GM18511 (cell line): ENCODE measurements around the gene PCYT2.
"Not testable (repeated sequence)": the region's sequence is repeated elsewhere in the genome, so short reads cannot be mapped to it uniquely, and the experiment has no call there.

Experiments
- ATAC-seq: cut with Tn5 transposase; IDR thresholded peaks from one replicate; pipeline ENCODE4 v1.9.1; 2021; ENCODE audit warnings: mild to moderate bottlenecking, moderate library complexity; ENCODE audit not compliant: unreplicated experiment

The PCYT2 gene

GRCh38 chr17:81911277-81911961 lies at the start of gene PCYT2:
TSS of gene PCYT2 (minus strand) at chr17:81911399. CDS start at chr17:81911355, 44 bp downstream.
- ATAC-seq = peak; percentile 78

DNA sequence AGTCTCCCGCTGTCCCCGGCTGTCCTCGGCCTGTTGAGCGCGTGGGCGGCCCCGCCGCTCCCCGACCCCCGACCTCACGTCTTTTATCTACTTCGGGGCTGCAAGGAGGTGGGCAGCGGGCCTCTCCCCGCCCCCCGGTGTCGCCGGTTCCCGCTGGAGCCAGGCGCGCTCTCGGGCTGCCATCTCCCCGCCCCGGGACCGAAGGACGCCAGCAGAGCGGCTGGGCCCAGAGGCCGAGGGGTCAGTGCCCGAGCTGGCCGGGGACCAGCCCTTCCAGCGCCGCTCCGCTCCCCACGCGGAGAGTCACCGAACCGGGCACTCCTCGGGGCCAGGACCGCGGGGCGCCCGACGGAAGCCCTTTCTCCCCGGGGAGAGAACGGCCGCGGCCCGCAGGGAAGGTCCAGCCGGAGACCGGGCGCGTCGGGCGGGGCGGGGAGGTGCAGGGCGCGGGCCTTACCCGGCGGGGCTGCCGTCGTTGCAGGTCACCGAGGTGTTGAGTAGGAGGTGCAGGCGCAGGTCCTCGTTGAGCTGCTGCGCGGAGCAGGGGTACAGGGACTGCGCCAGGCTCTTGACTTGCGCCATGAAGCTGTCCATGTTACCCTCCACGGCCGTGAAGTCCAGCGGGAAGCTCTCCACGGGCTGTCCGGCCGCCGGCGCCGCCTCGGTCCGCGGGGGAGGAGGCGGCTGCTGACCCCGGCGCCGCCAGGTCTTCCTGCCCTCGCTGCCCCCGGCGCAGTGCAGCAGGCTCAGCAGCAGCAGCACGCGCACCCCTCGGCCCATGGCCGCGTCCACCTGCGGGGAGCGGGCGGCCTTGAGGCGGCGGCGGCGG lies 49.1 kb upstream of the PCYT2 start:
- no peak for ATAC-seq

GRCh38 chr17:81959362-81960129 lies 48.3 kb upstream of the PCYT2 start:
- no peak for ATAC-seq

DNA sequence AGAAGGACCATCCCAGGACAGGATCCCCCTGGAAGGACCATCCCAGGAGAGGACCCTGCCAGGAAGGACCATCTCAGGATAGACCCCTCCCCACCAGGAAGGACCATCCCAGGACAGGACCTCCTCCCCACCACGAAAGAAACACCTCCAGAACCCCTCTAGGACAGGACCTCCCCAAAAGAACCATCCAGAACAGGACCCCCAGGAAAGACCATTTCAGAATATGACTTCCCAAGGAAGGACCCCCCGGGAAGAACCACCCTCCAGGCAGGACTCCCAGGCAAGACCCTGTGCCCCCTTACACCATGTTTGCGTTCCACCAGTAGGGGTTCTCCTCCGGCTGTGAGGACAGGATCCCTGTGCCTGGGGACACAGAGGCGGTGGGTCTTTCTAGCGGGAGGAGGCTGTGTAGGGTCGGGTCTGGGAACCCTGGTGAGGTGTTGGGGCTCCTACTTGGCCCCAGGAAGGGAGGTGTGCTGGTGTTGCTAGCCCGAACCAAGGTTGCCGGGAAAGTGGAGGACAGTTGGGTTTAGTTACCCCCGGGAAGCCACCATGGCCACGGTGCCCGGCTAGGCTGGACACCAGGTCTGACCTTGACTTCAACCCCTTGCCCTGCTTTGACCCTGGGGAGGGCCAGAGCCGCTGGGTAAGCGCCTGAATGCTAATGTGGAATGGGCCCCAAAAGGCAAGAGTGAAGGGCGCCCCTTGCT lies 47.6 kb upstream of the PCYT2 start:
- ATAC-seq = no peak

DNA sequence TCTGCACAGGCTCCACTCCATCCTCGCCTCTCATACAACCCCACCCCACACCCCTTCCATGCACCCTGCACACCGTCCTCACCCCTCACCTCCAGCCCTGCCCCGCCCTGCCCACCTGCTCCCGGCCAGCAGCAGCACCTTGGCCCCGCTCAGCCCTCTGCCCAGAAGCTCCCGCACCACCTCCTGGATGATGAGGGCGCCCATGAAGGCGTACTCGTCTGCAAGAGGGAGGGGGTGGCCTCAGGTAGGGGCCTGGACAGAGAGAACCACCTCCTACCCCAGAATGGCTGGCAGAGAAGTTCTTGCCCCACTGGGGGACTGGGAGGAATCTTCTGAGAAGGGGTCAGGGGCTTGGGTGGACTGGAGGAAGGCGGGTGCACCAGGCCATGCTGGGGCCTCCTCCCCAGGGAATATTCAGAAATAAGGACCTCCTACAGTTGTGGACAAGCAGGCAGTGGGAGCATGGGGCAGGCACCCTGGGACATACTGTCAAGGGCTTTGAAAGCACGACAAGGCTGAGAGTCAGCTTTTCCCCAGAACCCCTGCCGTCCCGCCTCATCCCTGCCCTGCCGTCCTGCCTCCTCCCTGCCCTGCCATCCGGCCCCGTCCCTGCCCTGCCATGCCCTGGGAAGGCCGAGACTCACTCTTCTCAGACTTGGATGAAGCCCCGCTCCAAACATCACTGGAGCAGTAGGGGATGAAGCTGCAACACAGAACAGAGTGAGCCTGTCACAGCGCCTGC lies 46.7 kb upstream of the PCYT2 start:
- ATAC-seq = no peak

GRCh38 chr17:81956607-81957589 lies 45.7 kb upstream of the PCYT2 start:
- no peak for ATAC-seq

DNA sequence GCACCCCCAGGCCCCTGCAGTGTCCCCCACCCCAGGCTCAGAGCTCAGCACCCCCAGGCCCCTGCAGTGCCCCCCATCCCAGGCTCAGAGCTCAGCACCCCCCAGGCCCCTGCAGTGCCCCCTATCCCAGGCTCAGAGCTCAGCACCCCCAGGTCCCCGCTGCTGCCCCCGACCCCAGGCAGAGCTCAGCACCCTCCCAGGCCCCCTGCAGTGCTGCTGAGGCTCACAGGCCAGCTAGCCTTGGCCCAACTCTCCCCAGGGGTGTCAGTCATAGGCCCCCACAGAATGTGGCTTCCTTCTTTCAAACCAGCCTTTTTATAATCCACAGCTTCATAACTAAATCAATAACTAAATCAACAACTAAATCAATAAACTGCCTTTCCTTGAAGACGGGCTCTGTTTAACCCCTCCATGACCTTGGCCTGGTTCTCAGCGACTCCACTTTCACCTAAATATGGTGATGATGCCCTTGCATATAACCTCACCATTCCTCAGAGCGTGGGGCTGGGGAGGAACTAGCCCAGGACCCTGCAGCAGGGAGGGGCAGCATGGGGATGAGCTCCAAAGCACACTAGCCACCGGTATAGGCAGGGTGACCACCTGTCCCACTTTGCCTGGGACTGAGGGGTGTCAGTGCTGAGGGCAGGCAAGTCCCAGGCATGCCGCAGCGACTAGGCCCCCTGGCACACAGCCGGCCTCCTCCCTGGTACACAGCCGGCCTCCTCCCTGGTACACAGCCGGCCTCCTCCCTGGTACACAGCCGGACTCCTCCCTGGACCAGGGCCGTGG lies 44.8 kb upstream of the PCYT2 start:
- ATAC-seq = no peak

- ATAC-seq = no peak
These were observed 44.0 kb upstream of the PCYT2 start for GRCh38 chr17:81955058-81955681.

DNA sequence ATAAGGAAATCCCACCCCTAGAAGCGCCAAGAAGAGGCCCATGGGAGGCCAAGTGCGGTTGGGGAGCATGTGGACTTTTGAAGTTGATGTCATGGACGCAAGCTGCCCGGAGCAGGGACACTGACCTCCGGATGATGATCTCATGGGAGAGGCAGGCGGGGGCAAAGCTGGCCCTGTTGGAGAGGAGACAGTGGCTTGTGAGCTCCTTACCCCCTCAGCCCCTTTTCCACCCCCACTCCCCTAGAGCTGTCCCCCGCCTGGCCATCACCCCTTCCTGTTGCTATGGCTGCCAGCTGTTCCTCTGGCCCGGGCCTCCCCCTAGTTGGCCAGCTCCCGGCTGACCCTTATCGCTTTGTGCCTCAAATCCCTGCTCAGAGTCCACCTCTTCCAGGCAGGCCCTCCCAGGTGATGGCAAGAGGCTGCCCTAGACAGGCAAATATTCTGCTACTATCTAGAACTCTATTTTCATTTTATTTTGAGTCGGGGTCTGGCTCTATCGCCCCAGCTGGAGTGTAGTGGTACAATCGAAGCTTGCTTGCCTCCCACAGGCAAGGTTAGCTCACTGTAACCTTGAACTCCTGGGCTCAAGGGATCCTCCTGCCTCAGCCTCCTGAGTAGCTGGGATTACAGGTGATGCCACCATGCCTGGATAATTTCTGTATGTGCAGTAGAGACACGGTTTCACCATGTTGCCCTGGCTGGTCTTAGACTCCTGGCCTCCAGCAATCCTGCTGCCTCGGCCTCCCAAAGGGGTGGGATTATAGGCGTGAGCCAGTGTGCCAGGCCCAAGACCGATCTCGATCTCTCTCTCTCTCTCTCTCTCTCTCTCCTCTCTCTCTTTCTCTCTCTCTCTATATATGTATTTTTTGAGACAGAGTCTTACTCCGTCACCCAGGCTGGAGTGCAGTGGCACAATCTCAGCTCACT lies 43.2 kb upstream of the PCYT2 start:
- no peak for ATAC-seq

DNA sequence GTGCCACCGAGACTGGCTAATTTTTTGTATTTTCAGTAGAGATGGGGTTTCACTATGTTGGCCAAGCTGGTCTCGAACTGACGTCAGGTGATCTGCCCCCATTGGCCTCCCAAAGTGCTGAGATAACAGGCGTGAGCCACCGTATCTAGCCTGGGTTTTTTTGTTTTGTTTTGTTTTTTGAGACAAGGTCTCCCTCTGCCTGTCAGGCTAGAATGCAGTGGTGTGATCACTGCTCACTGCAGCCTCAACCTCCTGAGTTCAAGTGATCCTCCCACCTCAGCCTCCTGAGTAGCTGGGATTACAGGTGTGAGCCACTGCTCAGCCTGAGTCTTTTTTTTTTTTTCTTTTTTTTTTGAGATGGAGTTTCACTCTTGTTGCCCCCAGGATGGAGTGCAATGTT lies 42.2 kb upstream of the PCYT2 start:
- not testable (repeated sequence) for ATAC-seq

DNA sequence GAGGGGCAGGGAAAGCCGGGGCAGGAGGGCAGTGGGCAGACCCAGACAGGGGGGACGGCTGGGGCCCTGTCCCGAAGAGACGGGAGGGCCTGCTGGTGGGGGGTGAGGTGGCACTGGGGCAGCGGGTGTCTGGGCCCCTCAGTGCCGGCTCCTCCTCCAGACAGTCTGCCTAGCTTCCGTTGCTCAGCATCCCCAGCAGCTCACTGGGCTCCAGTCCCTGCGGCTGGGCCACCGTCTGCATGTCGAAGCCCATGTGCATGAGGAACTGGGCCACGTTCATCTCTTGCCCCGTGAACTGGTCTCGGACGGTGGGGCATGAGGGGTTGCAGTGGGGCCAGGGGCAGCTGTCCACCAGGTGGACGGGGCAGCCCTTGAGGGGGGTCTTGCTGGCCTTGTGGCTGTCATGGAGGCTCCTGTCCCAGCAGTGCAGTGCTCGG lies 41.6 kb upstream of the PCYT2 start:
- ATAC-seq = no peak

- no peak for ATAC-seq
These were observed 40.8 kb upstream of the PCYT2 start for GRCh38 chr17:81951785-81952684.

GRCh38 chr17:81950501-81950900 lies 39.3 kb upstream of the PCYT2 start:
- ATAC-seq = no peak

- no peak for ATAC-seq
These were observed 37.6 kb upstream of the PCYT2 start for GRCh38 chr17:81948635-81949378.

DNA sequence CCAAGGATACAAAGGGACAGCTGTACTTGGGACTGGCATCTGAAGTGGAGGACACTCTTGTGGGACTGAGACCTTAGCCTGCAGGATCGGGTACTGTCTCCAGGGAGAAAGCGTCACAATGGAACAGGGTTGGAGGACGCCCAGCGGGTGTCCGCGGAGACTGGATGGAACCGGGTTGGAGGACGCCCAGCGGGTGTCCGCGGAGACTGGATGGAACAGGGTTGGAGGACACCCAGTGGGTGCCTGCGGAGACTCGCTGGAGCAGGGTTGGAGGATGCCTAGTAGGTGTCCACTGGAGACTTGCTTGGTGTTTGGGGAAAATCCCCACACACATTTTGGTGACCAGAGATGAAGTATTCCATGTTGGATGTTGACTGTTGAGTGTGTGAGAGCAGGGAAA lies 36.0 kb upstream of the PCYT2 start, which contains the start of gene MYADML2:
TSS of gene MYADML2 (minus strand) at position 45 of the 400 bp plus-strand sequence. CDS start 5,492 bp downstream, outside the sequence.
- ATAC-seq = no peak
